ENCODE data around the gene FBXW12. TPM values are rescaled to one million over a fixed set of nuclear protein-coding genes. Genes with fewer than 3 reads are reported as not detected.

FBXW12 gene
- polyA plus RNA-seq, 4 donors, result 0.33 to 0.56 (median 0.41) TPM

DNA sequence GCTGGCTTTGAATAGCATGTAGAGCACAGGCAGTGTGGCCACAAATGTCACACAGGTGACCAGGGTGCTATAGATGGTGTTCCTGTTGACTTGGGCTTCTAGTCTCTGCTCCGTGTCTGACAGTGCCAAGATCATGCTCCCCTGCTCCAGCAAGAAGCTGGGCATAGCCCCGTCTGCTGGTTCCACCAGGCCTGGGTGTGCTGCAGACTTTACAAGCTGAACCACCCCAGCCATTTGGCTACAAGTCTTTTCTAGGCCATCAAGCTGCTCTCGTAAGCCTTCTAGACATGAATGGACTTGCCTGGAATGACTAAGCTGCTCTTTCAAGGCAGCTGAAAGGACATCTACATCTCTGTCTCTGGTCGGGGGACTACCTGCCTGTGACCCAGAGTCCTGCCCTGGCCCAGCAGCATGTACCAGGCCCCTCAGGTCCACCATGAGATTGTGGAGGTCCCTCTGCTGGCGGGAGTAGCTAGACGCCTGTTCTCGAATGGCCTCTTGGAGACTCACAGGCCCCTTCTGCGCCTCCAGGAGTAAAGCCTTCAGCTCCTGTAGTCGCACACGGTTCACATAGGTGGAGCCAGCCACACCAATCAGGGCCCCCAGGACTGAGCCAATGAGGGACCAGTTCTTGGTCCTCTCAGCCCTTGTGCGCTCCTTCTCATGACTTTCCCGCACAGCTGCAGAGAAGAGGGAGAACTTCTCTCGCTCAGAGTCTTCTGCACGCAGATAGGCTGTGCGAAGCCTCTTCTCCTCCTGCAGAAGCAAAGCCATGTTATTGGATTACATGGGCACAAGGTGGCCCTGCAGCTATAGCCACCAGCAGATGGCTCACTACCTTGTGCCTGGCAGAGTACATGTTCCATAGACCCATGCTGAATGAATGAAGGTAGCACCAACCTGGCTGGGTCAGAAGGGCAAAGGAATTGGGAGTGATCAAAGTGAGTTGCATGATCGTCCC is 60.7 kb downstream of the FBXW12 start:
- DNase-seq (ENCODE audit: low read depth in 4 of 4, low spot score in 3 of 4), result no peak

DNA sequence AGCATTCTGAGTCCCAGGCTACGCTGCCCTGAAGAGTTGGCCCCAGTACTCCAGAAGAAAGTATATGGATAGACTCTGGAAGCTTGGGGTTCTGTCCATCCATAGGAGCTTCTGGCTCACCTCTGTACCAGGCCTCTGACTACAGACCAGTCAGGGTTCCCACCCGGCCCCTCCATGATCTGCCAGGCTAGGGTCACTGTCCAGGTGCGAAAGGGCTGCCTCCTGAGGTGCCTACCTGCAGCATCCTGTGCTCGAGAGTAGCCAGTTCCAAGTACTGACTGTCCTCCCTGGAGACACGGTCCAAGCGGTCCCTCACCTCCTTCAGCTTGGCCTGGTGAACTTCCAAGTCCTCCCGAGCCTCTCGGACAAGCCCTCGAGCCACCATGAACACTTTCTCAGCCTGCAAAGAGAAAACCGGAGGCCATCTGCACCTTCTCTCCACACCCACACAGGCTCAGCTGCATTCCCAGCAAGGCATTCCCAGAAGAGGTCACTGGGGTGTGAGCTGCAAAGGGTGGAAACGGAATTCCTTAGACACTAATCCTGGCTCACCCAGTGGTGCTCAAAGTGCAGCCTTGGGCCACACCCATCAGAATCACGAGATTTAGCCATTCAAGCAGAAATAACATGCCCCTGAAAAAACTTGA is 61.6 kb downstream of the FBXW12 start:
- DNase-seq (ENCODE audit: low read depth in 4 of 4, low spot score in 3 of 4), result no peak

DNA sequence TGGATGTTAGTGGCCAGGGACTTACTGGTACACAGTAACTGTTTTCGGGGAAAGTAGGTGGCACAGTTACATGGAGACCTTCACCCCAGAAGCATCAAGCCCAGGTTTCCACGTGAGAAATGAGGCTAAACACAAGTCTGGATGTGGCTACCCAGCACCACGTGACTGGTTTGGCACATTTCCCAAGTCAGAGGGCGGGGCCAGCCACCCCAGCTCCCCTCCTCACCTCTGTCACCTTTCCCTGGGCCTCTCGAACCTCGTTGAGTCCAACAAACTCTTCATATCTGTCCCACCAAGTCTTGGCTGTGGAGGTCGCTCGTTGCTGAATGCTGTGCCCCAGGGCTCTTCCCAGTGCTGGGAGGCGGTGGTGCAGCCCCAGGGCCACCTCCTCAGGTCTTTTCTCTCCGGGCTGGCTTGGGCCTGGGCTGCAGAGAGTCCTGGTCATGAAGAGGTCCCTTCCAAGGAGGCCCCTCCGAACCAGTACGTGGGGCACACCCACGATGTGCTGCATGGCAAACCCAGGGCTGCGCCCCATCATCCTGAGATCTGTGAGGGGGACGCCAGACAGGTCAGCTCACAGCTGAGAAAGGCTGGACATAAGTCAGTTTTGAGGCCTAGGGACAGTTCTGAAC is 62.7 kb downstream of the FBXW12 start:
- no peak for DNase-seq (ENCODE audit: low read depth in 4 of 4, low spot score in 3 of 4)

DNA sequence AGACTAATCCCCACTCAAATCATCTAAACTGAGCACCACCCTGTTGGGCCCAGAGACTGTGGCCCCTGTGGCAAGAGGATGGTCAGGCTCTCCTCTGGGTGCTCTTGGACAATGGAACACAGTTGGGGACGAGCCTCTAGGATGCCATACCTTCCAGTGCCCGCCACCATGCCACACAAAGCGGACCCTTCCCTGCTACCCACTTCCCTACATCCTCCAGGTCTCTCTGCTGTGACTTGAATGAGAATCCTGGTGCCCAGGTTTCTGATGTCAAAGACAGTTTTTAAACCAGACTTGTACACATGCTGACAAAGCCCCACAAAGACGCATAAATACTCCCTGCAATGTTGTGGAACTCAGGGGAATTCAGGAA is 63.2 kb downstream of the FBXW12 start:
- DNase-seq (ENCODE audit: low read depth in 4 of 4, low spot score in 3 of 4), result no peak

DNA sequence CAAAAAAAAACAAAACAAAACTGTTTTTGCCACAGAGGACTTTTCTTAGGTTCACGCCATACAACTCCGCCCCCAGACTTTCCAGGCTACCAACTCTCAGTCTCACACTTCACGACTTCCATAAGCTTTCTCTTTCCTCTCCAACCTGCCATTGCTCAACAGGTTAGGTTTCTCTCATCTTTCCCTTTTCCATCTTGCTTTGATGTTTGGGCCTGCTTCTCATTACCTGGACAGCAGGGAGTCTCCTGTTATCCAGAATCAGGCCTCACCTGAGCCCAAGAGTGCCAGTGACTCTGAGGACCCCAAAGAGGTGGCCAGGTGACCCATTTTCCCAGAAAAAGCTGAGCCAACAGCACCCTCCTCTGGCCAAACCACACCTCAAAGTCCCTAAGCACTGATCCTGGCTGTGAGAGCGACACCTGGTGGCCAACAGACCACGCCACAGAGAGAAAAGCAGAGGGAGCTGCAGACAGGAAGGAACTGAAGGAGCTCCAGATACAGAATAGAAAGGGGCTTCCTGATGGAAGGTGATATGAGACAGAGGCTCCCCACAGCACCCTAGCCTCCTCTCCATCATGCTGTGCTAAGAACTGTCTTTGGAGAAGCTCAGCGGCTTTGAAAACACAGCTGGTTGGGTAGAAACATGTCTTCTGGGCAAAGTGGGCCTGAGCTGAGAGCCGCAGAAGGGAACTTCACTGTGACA is 63.9 kb downstream of the FBXW12 start:
- DNase-seq (ENCODE audit: low read depth in 4 of 4, low spot score in 3 of 4), result peak; percentile 78 to 84 (median 82)

DNA sequence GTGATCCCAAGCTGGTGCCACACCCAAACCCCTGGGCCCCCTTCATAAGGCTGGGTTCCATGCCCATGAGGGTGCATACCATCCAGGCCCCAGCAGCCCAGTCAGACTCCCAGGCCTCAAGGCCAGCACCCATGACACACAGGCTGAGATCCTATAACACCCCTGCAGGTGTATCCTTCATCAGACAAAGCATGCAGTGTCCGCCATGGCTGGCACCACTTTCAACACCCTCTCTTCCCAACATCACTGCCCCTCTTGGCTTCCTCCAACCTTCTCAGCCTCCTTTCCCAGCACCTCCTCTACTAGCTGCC is 64.4 kb downstream of the FBXW12 start:
- no peak for DNase-seq (ENCODE audit: low read depth in 4 of 4, low spot score in 3 of 4)

DNA sequence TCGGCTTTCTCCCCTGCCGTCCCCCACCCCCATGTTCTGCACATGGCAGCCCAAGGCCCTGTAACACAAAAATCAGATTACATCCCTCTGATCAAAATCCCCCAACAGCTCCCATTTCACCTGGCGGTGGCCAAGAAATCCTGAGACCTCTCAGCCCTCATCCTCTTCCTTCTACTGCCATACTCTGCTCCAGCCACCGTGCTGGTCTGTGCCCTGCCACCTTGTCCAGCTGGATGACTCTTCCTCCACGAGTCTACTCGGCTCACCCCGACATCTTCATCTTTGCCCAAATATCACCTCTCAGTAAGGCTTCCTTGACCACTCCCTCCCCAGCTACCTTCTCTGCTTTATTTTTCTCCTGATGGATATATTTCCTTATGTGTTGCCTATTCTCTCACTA is 64.8 kb downstream of the FBXW12 start:
- no peak for DNase-seq (ENCODE audit: low read depth in 4 of 4, low spot score in 3 of 4)

DNA sequence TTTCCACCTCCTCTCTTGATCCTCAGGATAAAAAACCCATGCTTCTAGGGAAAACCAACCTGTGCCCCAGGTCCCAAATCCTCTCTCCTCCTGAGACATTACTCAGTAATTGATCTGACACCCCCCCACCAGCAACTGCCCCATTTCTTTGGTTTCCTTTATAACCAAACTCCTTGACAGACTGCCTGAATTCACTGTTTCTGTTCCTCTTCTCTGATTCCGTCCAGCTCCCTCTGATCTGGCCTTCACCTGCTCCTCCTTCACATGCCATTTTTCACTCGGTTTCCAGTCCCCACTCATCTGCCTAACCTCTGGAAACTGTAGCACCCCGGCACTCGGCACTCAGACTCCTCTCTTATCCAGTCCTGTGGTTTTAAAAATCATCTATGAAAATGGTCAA is 65.8 kb downstream of the FBXW12 start:
- no peak for DNase-seq (ENCODE audit: low read depth in 4 of 4, low spot score in 3 of 4)

DNA sequence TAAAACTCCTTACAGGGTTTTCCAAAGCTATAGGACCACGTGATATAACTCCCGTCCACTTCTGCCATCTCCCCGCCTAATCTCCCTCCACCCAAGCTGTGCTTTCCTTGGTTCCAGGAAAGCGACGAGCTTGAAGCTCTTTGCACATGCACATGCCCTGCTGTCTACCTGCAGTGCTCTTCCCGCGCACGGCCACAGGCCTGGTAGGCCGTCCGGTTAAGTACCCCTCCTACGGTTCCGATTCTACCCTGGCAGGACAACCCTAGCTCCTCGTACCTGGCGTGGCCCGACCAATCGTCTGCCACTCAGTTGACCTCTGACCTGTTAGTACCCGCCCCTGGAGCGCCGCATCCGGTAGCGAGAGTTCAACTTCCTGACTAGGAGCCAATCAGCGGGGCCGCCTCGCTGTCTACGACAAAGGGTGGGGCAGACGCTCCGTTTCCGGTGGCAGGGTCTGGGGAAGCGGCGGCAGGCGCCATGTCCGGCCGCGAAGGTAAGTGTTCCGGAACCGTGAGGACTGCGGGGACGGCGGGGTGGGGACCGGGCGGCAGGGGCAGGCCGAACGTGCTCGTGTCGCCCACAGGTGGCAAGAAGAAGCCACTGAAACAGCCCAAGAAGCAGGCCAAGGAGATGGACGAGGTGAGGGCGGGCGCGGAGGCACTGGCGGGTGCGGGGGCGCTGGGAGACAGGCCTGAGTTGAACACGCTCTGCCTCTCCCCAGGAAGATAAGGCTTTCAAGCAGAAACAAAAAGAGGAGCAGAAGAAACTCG is 68.0 kb downstream of the FBXW12 start, which contains the start of the genes CCDC51 and TMA7:
CCDC51 (minus strand) TSS at position 300 of the 770 bp plus-strand sequence. CDS start 4,991 bp downstream, outside the sequence.
TMA7 (plus strand) TSS at position 438 of the 770 bp plus-strand sequence; CDS start at position 478, 40 bp downstream.
- peak; percentile 91 to 95 (median 93) for DNase-seq (ENCODE audit: low read depth in 4 of 4, low spot score in 3 of 4)

DNA sequence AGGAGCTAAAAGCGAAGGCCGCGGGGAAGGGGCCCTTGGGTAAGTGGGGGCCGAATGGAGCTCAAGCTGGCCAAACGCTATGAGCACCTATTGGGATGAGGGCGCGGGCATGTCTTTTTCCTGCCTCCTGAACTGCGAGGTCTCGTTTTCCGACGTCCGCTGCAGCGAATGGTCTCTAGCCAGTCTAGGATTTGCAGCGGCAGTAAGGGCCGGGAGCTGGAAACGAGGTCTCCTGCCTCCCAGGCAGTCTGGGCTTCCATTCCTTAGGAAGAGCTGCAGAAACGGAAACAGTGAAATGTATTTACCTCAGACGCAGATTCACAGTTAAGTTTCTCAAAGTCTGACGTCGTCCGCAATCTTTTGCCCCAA is 68.6 kb downstream of the FBXW12 start:
- no peak for DNase-seq (ENCODE audit: low read depth in 4 of 4, low spot score in 3 of 4)

DNA sequence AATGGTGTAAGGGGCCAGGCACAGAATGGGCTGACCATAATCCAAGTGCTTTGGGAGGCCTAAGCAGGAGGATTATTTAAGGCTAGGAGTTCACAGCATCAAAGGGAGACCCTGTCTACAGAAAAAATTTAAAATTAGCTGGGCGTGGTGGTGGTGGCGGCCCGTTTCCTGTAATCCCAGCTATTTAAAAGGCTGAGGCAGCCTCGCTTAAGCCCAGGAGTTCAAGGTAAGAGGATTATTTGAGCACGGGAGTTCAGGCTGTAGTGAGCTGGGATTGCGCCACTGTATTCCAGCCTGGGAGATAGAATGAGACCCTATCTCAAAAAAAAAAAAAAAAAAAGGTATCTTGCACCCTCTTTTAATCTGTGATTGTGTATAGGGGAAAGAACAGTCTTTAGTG is 69.9 kb downstream of the FBXW12 start:
- no peak for DNase-seq (ENCODE audit: low read depth in 4 of 4, low spot score in 3 of 4)

Other genes with a start within 250 kb of the FBXW12 start
- gene CDC25A, start 183.8 kb upstream of the FBXW12 start, polyA plus RNA-seq (ENCODE audit: insufficient read length in 4 of 4), result 10 to 100 TPM; 10.3 to 13.1 (median 11.7) TPM
- 1 to 10 TPM in 2 of 4 donors, under 1 TPM in 1, not detected in 1; 0.39 to 1.3 (median 1.0) TPM for gene CAMP, start 148.7 kb upstream of the FBXW12 start, polyA plus RNA-seq (ENCODE audit: insufficient read length in 4 of 4)
- 10 to 100 TPM; 14.4 to 16.0 (median 15.6) TPM for gene ZNF589, start 131.1 kb upstream of the FBXW12 start, polyA plus RNA-seq (ENCODE audit: insufficient read length in 4 of 4)
- gene NME6, start 70.9 kb upstream of the FBXW12 start, polyA plus RNA-seq (ENCODE audit: insufficient read length in 4 of 4), result 10 to 100 TPM; 27.6 to 30.3 (median 29.8) TPM
- under 1 TPM in 1 of 4 donors, not detected in 3; 0.32 TPM for gene SPINK8, start 38.6 kb upstream of the FBXW12 start, polyA plus RNA-seq (ENCODE audit: insufficient read length in 4 of 4)
- 100 to 1,000 TPM; 163 to 236 (median 188) TPM for gene PLXNB1, start 57.9 kb downstream of the FBXW12 start, polyA plus RNA-seq (ENCODE audit: insufficient read length in 4 of 4)
- gene CCDC51, start 67.9 kb downstream of the FBXW12 start, polyA plus RNA-seq (ENCODE audit: insufficient read length in 4 of 4), result 10 to 100 TPM; 25.2 to 29.7 (median 27.8) TPM
- 100 to 1,000 TPM; 293 to 334 (median 315) TPM for gene TMA7, start 68.0 kb downstream of the FBXW12 start, polyA plus RNA-seq (ENCODE audit: insufficient read length in 4 of 4)
- 10 to 100 TPM; 12.6 to 16.9 (median 14.5) TPM for gene ATRIP, start 74.5 kb downstream of the FBXW12 start, polyA plus RNA-seq (ENCODE audit: insufficient read length in 4 of 4)
- gene SHISA5, start 132.0 kb downstream of the FBXW12 start, polyA plus RNA-seq (ENCODE audit: insufficient read length in 4 of 4), result 100 to 1,000 TPM; 111 to 120 (median 112) TPM
- 1 to 10 TPM; 3.9 to 5.4 (median 4.9) TPM for gene PFKFB4, start 184.6 kb downstream of the FBXW12 start, polyA plus RNA-seq (ENCODE audit: insufficient read length in 4 of 4)
- under 1 TPM; 0.19 to 0.66 (median 0.57) TPM for gene UCN2, start 191.6 kb downstream of the FBXW12 start, polyA plus RNA-seq (ENCODE audit: insufficient read length in 4 of 4)
- 10 to 100 TPM; 17.3 to 18.3 (median 17.8) TPM for gene COL7A1, start 223.1 kb downstream of the FBXW12 start, polyA plus RNA-seq (ENCODE audit: insufficient read length in 4 of 4)
- 100 to 1,000 TPM; 262 to 323 (median 276) TPM for gene UQCRC1, start 237.4 kb downstream of the FBXW12 start, polyA plus RNA-seq (ENCODE audit: insufficient read length in 4 of 4)
- under 1 TPM in 1 of 4 donors, not detected in 3; 0.21 TPM for gene TMEM89, start 249.6 kb downstream of the FBXW12 start, polyA plus RNA-seq (ENCODE audit: insufficient read length in 4 of 4)